ENCODE measurements around the gene NMD3.
A peak's percentile ranks its signal among the peaks of the same experiment; 100 is the strongest.

Gene NMD3

GRCh38 chr3:161289174-161289573 is 68.1 kb downstream of the NMD3 start:
- TF ChIP-seq CTCF (conservative IDR thresholded peaks at IDR 0.05; ENCODE audit: control insufficient read depth, insufficient read depth, low read depth, low read length), result no peak
- H3K4me3 ChIP-seq (ENCODE audit: control insufficient read depth, low read depth, low read length), result no peak overlapping the region
- peak; percentile 38 for DNase-seq (ENCODE audit: low read depth)

GRCh38 chr3:161291191-161291901 is 70.2 kb downstream of the NMD3 start:
- TF ChIP-seq CTCF (conservative IDR thresholded peaks at IDR 0.05; ENCODE audit: control insufficient read depth, insufficient read depth, low read depth, low read length), result no peak
- no peak overlapping the region for H3K4me3 ChIP-seq (ENCODE audit: control insufficient read depth, low read depth, low read length)
- DNase-seq (ENCODE audit: low read depth), result no peak

GRCh38 chr3:161293381-161293780 is 72.3 kb downstream of the NMD3 start:
- no peak for DNase-seq (ENCODE audit: low read depth)
- TF ChIP-seq CTCF (conservative IDR thresholded peaks at IDR 0.05; ENCODE audit: control insufficient read depth, insufficient read depth, low read depth, low read length), result no peak
- no peak overlapping the region for H3K4me3 ChIP-seq (ENCODE audit: control insufficient read depth, low read depth, low read length)

- peak; percentile 19 for DNase-seq (ENCODE audit: low read depth)
Measured at GRCh38 chr3:161295325-161295724, 74.2 kb downstream of the NMD3 start.

GRCh38 chr3:161296814-161297213 is 75.7 kb downstream of the NMD3 start:
- no peak for TF ChIP-seq CTCF (conservative IDR thresholded peaks at IDR 0.05; ENCODE audit: control insufficient read depth, insufficient read depth, low read depth, low read length)
- no peak overlapping the region for H3K4me3 ChIP-seq (ENCODE audit: control insufficient read depth, low read depth, low read length)
- DNase-seq (ENCODE audit: low read depth), result no peak

More at GRCh38 chr3:161295325-161295724, 74.2 kb downstream of the NMD3 start:
- no peak for TF ChIP-seq CTCF (conservative IDR thresholded peaks at IDR 0.05; ENCODE audit: control insufficient read depth, insufficient read depth, low read depth, low read length)
- no peak overlapping the region for H3K4me3 ChIP-seq (ENCODE audit: control insufficient read depth, low read depth, low read length)
